Hippocampal formation (tissue), 2 donors: ENCODE results near the gene PSME1.

ENCODE experiments used
- DNase-seq, 2 donors: peaks; one replicate each; lab custom pipeline; 2025; lab: John Stamatoyannopoulos, UW

Gene PSME1

GRCh38 chr14:24172261-24172860 is 36.4 kb downstream of the PSME1 start:
- peak in 1 of 2 donors; percentile 48 for DNase-seq

- no peak for DNase-seq
Observed at GRCh38 chr14:24172871-24173281, 36.9 kb downstream of the PSME1 start.

- no peak for DNase-seq
Observed at GRCh38 chr14:24176599-24176998, 40.6 kb downstream of the PSME1 start.

- no peak for DNase-seq
Observed at GRCh38 chr14:24177041-24177825, 41.2 kb downstream of the PSME1 start.

GRCh38 chr14:24177891-24178290 is 41.9 kb downstream of the PSME1 start:
- DNase-seq: no peak

- DNase-seq: no peak
Observed at GRCh38 chr14:24178399-24179178, 42.6 kb downstream of the PSME1 start.

GRCh38 chr14:24179294-24179960 is 43.4 kb downstream of the PSME1 start:
- DNase-seq: no peak

- peak; percentile 16 to 51 for DNase-seq
Observed at GRCh38 chr14:24179961-24180796, 44.2 kb downstream of the PSME1 start.

- no peak for DNase-seq
Observed at GRCh38 chr14:24181371-24182077, 45.5 kb downstream of the PSME1 start.

GRCh38 chr14:24182110-24182882 is 46.3 kb downstream of the PSME1 start:
- DNase-seq: no peak

- no peak for DNase-seq
Observed at GRCh38 chr14:24183014-24183481, 47.1 kb downstream of the PSME1 start.

GRCh38 chr14:24184104-24184970 is 48.3 kb downstream of the PSME1 start:
- DNase-seq: no peak

- no peak for DNase-seq
Observed at GRCh38 chr14:24185026-24185425, 49.0 kb downstream of the PSME1 start.

GRCh38 chr14:24185741-24186140 is 49.7 kb downstream of the PSME1 start:
- DNase-seq: no peak

GRCh38 chr14:24186831-24187538 is 51.0 kb downstream of the PSME1 start:
- DNase-seq: no peak

- no peak for DNase-seq
Observed at GRCh38 chr14:24187539-24187915, 51.5 kb downstream of the PSME1 start.
